OCI-LY1 (cell line): Measurements from ENCODE around the gene DOK7.
"Not testable (repeated sequence)": the region's sequence is repeated elsewhere in the genome, so short reads cannot be mapped to it uniquely, and the experiment has no call there.

Experiments used
- H2AFZ ChIP-seq: fragments of 200-600 bp; sonication (generic), shearing (Covaris generic); 2 replicates; pipeline ENCODE4 v1.6.0; 2014; ENCODE audit warnings: antibody characterized with exemption, mild to moderate bottlenecking, low read length
- H3F3A ChIP-seq: fragments of 200-600 bp; sonication (generic), shearing (Covaris generic); 2 replicates; pipeline ENCODE4 v1.6.0; 2014; ENCODE audit warnings: mild to moderate bottlenecking, antibody characterized with exemption, low read length, moderate library complexity; ENCODE audit not compliant: insufficient read depth
- H3K27ac ChIP-seq: fragments of 200-600 bp; sonication (generic); 2 replicates; pipeline ENCODE4 v1.5.1; 2014; ENCODE audit warnings: low read length, mixed run types, mild to moderate bottlenecking, low read depth; ENCODE audit not compliant: poor library complexity, severe bottlenecking
- H3K27me3 ChIP-seq: fragments of 200-600 bp; sonication (generic); 2 replicates; pipeline ENCODE4 v1.6.0; 2014; ENCODE audit warnings: antibody characterized with exemption, mild to moderate bottlenecking, low read length, moderate library complexity; ENCODE audit not compliant: insufficient read depth
- H3K36me3 ChIP-seq: fragments of 200-600 bp; sonication (generic); 2 replicates; pipeline ENCODE4 v1.6.1; 2014; ENCODE audit warnings: mild to moderate bottlenecking, antibody characterized with exemption, low read length, moderate library complexity, mixed read lengths; ENCODE audit not compliant: insufficient read depth
- H3K4me1 ChIP-seq: fragments of 200-600 bp; sonication (generic); 2 replicates; pipeline ENCODE4 v1.5.1; 2014; ENCODE audit warnings: mild to moderate bottlenecking, low read length, moderate library complexity; ENCODE audit not compliant: insufficient read depth, severe bottlenecking
- H3K4me2 ChIP-seq: fragments of 200-600 bp; sonication (generic), shearing (Covaris generic); 2 replicates; pipeline ENCODE4 v1.6.1; 2014; ENCODE audit warnings: low read length
- H3K4me3 ChIP-seq: fragments of 200-600 bp; sonication (generic); 2 replicates; pipeline ENCODE4 v1.5.1; 2014; ENCODE audit warnings: low read length, low read depth, mild to moderate bottlenecking, mixed read lengths; ENCODE audit not compliant: poor library complexity, severe bottlenecking
- H3K79me2 ChIP-seq: fragments of 200-600 bp; shearing (Covaris generic); 2 replicates; pipeline ENCODE4 v1.6.1; 2016; ENCODE audit warnings: mixed run types, low read length, mixed read lengths; ENCODE audit not compliant: insufficient read depth
- H3K9ac ChIP-seq: fragments of 200-600 bp; sonication (generic), shearing (Covaris generic); 2 replicates; pipeline ENCODE4 v1.6.1; 2014; ENCODE audit warnings: mild to moderate bottlenecking, low read length, mixed read lengths
- H3K9me2 ChIP-seq: fragments of 200-600 bp; sonication (generic), shearing (Covaris generic); 2 replicates; pipeline ENCODE4 v1.6.1; 2014; ENCODE audit warnings: low read depth, mild to moderate bottlenecking, low read length, mixed read lengths
- H3K9me3 ChIP-seq: fragments of 200-600 bp; shearing (Covaris generic); 2 replicates; pipeline ENCODE4 v1.6.1; 2014; ENCODE audit warnings: low read length, mixed read lengths
- H4K20me1 ChIP-seq: fragments of 200-600 bp; sonication (generic), shearing (Covaris generic); 2 replicates; pipeline ENCODE4 v1.6.0; 2016; ENCODE audit warnings: mild to moderate bottlenecking, low read length; ENCODE audit not compliant: insufficient read depth
- EZH2 ChIP-seq: fragments of 200-600 bp; sonication (generic), shearing (Covaris generic); IDR thresholded peaks from 2 replicates; pipeline ENCODE4 v1.8.0; 2017; ENCODE audit warnings: borderline replicate concordance, mixed run types, mild to moderate bottlenecking, antibody characterized with exemption, low read length, moderate library complexity, mixed read lengths
- TF ChIP-seq, protein P1 (sequence below): fragments of 200-600 bp; sonication (generic), shearing (Covaris generic); IDR thresholded peaks from 2 replicates; pipeline ENCODE4 v1.5.1; 2017; ENCODE audit warnings: mild to moderate bottlenecking, antibody characterized with exemption, low read length, moderate library complexity, mixed read lengths

Gene DOK7

DNA sequence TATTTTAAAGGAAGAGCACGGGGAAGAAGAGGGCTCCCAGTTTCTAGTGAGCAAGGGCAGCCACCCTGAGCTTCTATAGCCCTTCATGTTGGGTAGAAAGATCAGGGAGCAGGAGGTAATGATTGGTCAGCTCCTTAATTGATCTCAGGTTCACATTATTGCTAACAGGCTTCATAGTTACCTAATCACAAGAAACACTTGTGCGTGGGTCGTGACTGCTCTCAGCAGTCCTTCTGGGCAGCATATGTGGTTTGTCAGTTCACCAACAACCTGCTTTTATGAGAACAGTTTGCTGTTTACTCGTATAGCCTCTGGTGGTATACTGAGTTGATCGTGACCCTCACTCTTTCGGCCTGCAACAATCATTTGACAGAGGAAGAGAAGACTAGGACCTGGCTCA, 4.7 kb upstream of the DOK7 start:
- Histone ChIP-seq H3K4me2 (no peak overlapping the region), H4K20me1 (no peaks in the 10 kb centered on the region), H3K9ac (no peak overlapping the region), H3K36me3 (no peaks in the 10 kb centered on the region), H3K9me3 (no peaks in the 10 kb centered on the region), H3K4me3 (no peak overlapping the region), H2AFZ (no peak overlapping the region), H3K79me2 (no peaks in the 10 kb centered on the region), H3F3A (no peaks in the 10 kb centered on the region), H3K27me3 (no peaks in the 10 kb centered on the region), H3K27ac (no peak overlapping the region), H3K4me1 (no peaks in the 10 kb centered on the region), H3K9me2 (no peaks in the 10 kb centered on the region)
- TF ChIP-seq, protein P1, sequence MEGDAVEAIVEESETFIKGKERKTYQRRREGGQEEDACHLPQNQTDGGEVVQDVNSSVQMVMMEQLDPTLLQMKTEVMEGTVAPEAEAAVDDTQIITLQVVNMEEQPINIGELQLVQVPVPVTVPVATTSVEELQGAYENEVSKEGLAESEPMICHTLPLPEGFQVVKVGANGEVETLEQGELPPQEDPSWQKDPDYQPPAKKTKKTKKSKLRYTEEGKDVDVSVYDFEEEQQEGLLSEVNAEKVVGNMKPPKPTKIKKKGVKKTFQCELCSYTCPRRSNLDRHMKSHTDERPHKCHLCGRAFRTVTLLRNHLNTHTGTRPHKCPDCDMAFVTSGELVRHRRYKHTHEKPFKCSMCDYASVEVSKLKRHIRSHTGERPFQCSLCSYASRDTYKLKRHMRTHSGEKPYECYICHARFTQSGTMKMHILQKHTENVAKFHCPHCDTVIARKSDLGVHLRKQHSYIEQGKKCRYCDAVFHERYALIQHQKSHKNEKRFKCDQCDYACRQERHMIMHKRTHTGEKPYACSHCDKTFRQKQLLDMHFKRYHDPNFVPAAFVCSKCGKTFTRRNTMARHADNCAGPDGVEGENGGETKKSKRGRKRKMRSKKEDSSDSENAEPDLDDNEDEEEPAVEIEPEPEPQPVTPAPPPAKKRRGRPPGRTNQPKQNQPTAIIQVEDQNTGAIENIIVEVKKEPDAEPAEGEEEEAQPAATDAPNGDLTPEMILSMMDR = no peak
- no peak for TF ChIP-seq EZH2

DNA sequence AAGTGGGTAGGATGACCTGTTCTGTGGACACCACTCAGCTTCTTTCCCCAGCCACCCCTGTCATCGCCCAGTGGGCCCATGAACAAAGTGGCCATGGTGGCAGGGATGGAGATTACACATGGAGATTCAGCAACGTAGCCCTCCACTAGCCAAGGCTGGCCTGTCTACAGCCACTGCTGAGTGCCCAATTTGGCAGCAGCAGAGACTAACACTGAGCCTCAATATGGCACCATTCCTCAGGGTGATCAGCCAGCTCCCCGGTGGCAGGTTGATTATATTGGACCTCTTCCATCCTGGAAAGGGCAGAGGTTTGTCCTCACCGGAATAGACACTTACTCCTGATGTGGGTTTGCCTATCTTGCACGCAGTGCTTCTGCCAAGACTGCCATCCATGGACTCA, 4.0 kb upstream of the DOK7 start:
- H2AFZ ChIP-seq, H3K4me1 ChIP-seq, H3K36me3 ChIP-seq, H3K27me3 ChIP-seq, H3K9ac ChIP-seq, H3F3A ChIP-seq, H3K9me2 ChIP-seq, H3K9me3 ChIP-seq, H4K20me1 ChIP-seq, H3K27ac ChIP-seq, H3K79me2 ChIP-seq, H3K4me3 ChIP-seq, H3K4me2 ChIP-seq: not testable (repeated sequence)

DNA sequence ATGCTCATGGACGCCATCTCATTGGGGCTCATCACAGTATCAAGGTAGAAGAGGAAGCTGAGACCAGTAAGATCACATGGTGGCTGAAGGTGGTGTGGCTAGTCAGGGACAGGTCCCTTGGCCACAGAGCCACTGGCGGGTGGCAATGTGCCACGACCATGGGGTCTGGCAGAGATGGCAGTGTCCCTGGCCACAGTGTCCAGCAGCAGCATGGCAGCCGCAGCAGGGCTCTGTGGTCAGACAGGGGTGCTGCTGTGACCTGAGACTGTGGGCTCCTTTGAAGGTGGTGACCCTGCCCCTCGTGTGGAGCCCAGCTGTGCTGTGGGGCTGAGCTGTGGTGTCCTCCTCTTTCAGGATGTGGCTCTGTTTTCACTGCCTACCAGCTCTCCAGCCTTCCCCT, 2.2 kb upstream of the DOK7 start:
- no peaks in the 10 kb centered on the region for H3F3A ChIP-seq
- H3K4me3 ChIP-seq = no peak overlapping the region
- no peak overlapping the region for H3K27ac ChIP-seq
- no peaks in the 10 kb centered on the region for H3K36me3 ChIP-seq
- H3K4me1 ChIP-seq = no peaks in the 10 kb centered on the region
- H3K9me2 ChIP-seq = no peaks in the 10 kb centered on the region
- H3K79me2 ChIP-seq = no peaks in the 10 kb centered on the region
- TF ChIP-seq, protein P1 = no peak
- TF ChIP-seq EZH2 = no peak
- no peaks in the 10 kb centered on the region for H3K9me3 ChIP-seq
- no peak overlapping the region for H3K4me2 ChIP-seq
- H2AFZ ChIP-seq = no peak overlapping the region
- H3K9ac ChIP-seq = no peak overlapping the region
- H4K20me1 ChIP-seq = no peaks in the 10 kb centered on the region
- no peaks in the 10 kb centered on the region for H3K27me3 ChIP-seq

DNA sequence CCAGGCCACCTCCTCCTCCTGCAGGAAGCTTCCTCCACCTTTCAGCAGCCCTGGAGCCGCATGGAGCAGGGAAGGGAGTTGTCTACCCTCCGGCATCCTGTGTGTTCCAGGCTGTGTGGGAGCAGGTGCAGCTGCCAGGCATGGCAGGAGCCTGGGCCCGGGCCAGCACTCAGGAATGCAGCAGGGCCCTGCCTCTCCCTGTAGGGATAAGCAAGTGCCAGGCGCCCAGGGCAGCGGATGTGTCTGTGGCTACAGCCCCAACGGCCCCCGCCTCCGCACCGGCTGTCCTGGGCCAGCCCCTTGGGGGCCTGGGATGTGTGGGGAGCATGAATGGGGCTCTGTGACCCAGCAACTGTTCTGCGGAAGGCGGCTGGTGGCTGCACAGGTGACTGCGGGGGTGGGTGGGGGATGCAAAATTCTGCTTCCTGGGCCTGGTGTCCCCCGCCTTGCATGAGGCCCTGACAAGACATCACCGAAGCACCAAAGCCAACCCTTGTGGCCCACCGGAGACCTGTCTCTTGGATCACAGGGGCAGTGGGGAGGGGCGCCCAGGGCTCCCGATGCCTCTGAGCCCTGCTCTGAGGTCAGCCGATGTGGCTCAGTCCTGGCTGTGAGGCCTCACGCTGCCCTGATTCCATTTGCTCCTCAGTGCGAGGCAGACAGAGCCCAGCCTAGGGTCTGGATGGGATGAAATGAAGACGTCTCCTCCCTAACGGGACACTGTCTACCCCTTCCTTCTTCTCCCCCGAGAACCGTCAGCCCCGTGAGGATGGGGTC, 1.4 kb upstream of the DOK7 start:
- Histone ChIP-seq H3K9ac (no peak overlapping the region), H3K9me2 (no peaks in the 10 kb centered on the region), H2AFZ (no peak overlapping the region), H3K9me3 (no peaks in the 10 kb centered on the region), H3K79me2 (no peaks in the 10 kb centered on the region), H3K36me3 (no peaks in the 10 kb centered on the region), H4K20me1 (no peaks in the 10 kb centered on the region), H3F3A (no peaks in the 10 kb centered on the region), H3K4me3 (no peak overlapping the region), H3K4me2 (no peak overlapping the region), H3K27me3 (no peaks in the 10 kb centered on the region), H3K4me1 (no peaks in the 10 kb centered on the region), H3K27ac (no peak overlapping the region)
- TF ChIP-seq, protein P1 = no peak
- no peak for TF ChIP-seq EZH2
